Subcutaneous abdominal adipose tissue (tissue), 5 donors: ENCODE results near the gene ZNF48.

ENCODE experiments used
- H3K27ac ChIP-seq: one replicate; pipeline ENCODE4 v1.7.0; 2013; ENCODE audit warnings: low read depth, mild to moderate bottlenecking, inconsistent platforms, low read length, moderate library complexity
- H3K27me3 ChIP-seq, 5 donors: one replicate each; pipeline ENCODE4 v1.7.0; 2013; ENCODE audit warnings: low read length in 5 of 5, inconsistent platforms in 1 of 5; ENCODE audit not compliant: control insufficient read depth in 5 of 5, insufficient read depth in 4 of 5
- H3K36me3 ChIP-seq, 5 donors: one replicate each; pipeline ENCODE4 v1.7.0; 2013; ENCODE audit warnings: low read length in 5 of 5; ENCODE audit not compliant: control insufficient read depth in 5 of 5, insufficient read depth in 5 of 5
- H3K4me1 ChIP-seq, 5 donors: one replicate each; pipeline ENCODE4 v1.7.0; 2013; ENCODE audit warnings: low read length in 5 of 5, mild to moderate bottlenecking in 3 of 5, moderate library complexity in 1 of 5; ENCODE audit not compliant: control insufficient read depth in 5 of 5, insufficient read depth in 5 of 5
- H3K4me3 ChIP-seq, 5 donors: one replicate each; pipeline ENCODE4 v1.7.0; 2013; ENCODE audit warnings: low read length in 5 of 5, low read depth in 1 of 5
- H3K9ac ChIP-seq, 5 donors: one replicate each; pipeline ENCODE4 v1.7.0; 2013; ENCODE audit warnings: low read length in 5 of 5, mild to moderate bottlenecking in 4 of 5, moderate library complexity in 3 of 5
- H3K9me3 ChIP-seq, 5 donors: one replicate each; pipeline ENCODE4 v1.7.0; 2013; ENCODE audit warnings: low read length in 5 of 5; ENCODE audit not compliant: control insufficient read depth in 5 of 5
- donor health status: healthy.
- donor health status: healthy.
- donor health status: healthy.
- donor health status: healthy.
- donor health status: healthy.

Gene ZNF48

GRCh38 chr16:30395155-30395991 lies at the start of gene ZNF48:
TSS of gene ZNF48 (plus strand) at chr16:30395420. CDS start at chr16:30395795, 375 bp downstream.
- H3K4me1 ChIP-seq: peaks cover 2 to 29% (median 24%) of the 10 kb centered on the region in 5 donors
- no peaks in the 10 kb centered on the region for H3K9me3 ChIP-seq
- H3K4me3 ChIP-seq: peak within 1 kb of the TSS; percentile 69 to 88 (median 75)
- H3K36me3 ChIP-seq: peaks cover 0 to 16% (median 10%) of the 10 kb centered on the region in 5 donors
- peak within 1 kb of the TSS; percentile 43 to 86 (median 78) for H3K9ac ChIP-seq
- H3K27ac ChIP-seq: peak within 1 kb of the TSS; percentile 52
- H3K27me3 ChIP-seq: no peaks in the 10 kb centered on the region

- peaks cover 0 to 13% (median 12%) of the 10 kb centered on the region in 5 donors for H3K36me3 ChIP-seq
- no peak overlapping the region for H3K9ac ChIP-seq
- H3K27me3 ChIP-seq: no peaks in the 10 kb centered on the region
- H3K9me3 ChIP-seq: no peaks in the 10 kb centered on the region
- peaks cover 0 to 3% (median under 1%) of the 10 kb centered on the region in 5 donors for H3K4me1 ChIP-seq
- H3K4me3 ChIP-seq: no peak overlapping the region
- H3K27ac ChIP-seq: no peak overlapping the region
Observed at GRCh38 chr16:30346286-30346685, 48.9 kb upstream of the ZNF48 start.

GRCh38 chr16:30348113-30348512 lies 47.1 kb upstream of the ZNF48 start:
- Histone ChIP-seq H3K36me3 (peaks cover 0 to 31% (median 26%) of the 10 kb centered on the region in 5 donors), H3K9ac (no peak overlapping the region), H3K27ac (no peak overlapping the region)

GRCh38 chr16:30348929-30349328 lies 46.3 kb upstream of the ZNF48 start:
- H3K4me1 ChIP-seq: peaks cover 7 to 28% (median 26%) of the 10 kb centered on the region in 5 donors
- no peaks in the 10 kb centered on the region for H3K9me3 ChIP-seq
- H3K27me3 ChIP-seq: peaks cover 0 to 4% (median 0%) of the 10 kb centered on the region in 5 donors
- H3K27ac ChIP-seq: no peak overlapping the region
- no peak overlapping the region for H3K4me3 ChIP-seq
- peaks cover 0 to 39% (median 31%) of the 10 kb centered on the region in 5 donors for H3K36me3 ChIP-seq
- no peak overlapping the region for H3K9ac ChIP-seq

More at GRCh38 chr16:30348113-30348512, 47.1 kb upstream of the ZNF48 start:
- peaks cover 7 to 21% (median 19%) of the 10 kb centered on the region in 5 donors for H3K4me1 ChIP-seq
- H3K27me3 ChIP-seq: peaks cover 0 to 4% (median 0%) of the 10 kb centered on the region in 5 donors
- no peaks in the 10 kb centered on the region for H3K9me3 ChIP-seq
- H3K4me3 ChIP-seq: no peak overlapping the region

- peaks cover 0 to 4% (median 0%) of the 10 kb centered on the region in 5 donors for H3K27me3 ChIP-seq
- no peak overlapping the region for H3K9ac ChIP-seq
- H3K27ac ChIP-seq: no peak overlapping the region
- H3K4me1 ChIP-seq: peaks cover 10 to 36% (median 33%) of the 10 kb centered on the region in 5 donors
- H3K9me3 ChIP-seq: no peaks in the 10 kb centered on the region
- peaks cover 0 to 40% (median 31%) of the 10 kb centered on the region in 5 donors for H3K36me3 ChIP-seq
- H3K4me3 ChIP-seq: no peak overlapping the region
Observed at GRCh38 chr16:30349675-30350074, 45.5 kb upstream of the ZNF48 start.

GRCh38 chr16:30350134-30350871 lies 44.9 kb upstream of the ZNF48 start:
- H3K4me3 ChIP-seq: no peak overlapping the region
- H3K36me3 ChIP-seq: peaks cover 0 to 40% (median 31%) of the 10 kb centered on the region in 5 donors
- no peak overlapping the region for H3K9ac ChIP-seq
- peaks cover 0 to 6% (median 0%) of the 10 kb centered on the region in 5 donors for H3K27me3 ChIP-seq
- peaks cover 11 to 40% (median 35%) of the 10 kb centered on the region in 5 donors for H3K4me1 ChIP-seq
- H3K27ac ChIP-seq: no peak overlapping the region
- H3K9me3 ChIP-seq: no peaks in the 10 kb centered on the region

GRCh38 chr16:30351001-30351441 lies 44.2 kb upstream of the ZNF48 start:
- H3K27me3 ChIP-seq: peaks cover 0 to 8% (median 0%) of the 10 kb centered on the region in 5 donors
- H3K4me3 ChIP-seq: no peak overlapping the region
- peaks cover 0 to 40% (median 31%) of the 10 kb centered on the region in 5 donors for H3K36me3 ChIP-seq
- H3K4me1 ChIP-seq: peaks cover 14 to 47% (median 41%) of the 10 kb centered on the region in 5 donors
- H3K9me3 ChIP-seq: no peaks in the 10 kb centered on the region
- H3K27ac ChIP-seq: no peak overlapping the region
- no peak overlapping the region for H3K9ac ChIP-seq

- Histone ChIP-seq H3K4me3 (no peak overlapping the region), H3K4me1 (peaks cover 14 to 55% (median 48%) of the 10 kb centered on the region in 5 donors), H3K9ac (peak overlapping the region; percentile 26 to 68 (median 37)), H3K27me3 (peaks cover 0 to 8% (median 0%) of the 10 kb centered on the region in 5 donors), H3K36me3 (peaks cover 0 to 43% (median 31%) of the 10 kb centered on the region in 5 donors), H3K27ac (peak overlapping the region; percentile 97), H3K9me3 (no peaks in the 10 kb centered on the region)
Observed at GRCh38 chr16:30351586-30352419, 43.4 kb upstream of the ZNF48 start.
